IMR-90 (cell line): ENCODE measurements around the gene HYCC2. TPM values are rescaled to one million over a fixed set of nuclear protein-coding genes. Genes with fewer than 3 reads are reported as not detected.
"Not testable (repeated sequence)": the region's sequence is repeated elsewhere in the genome, so short reads cannot be mapped to it uniquely, and the experiment has no call there.

Experiments used
- ATAC-seq: fragments of 200-7000 bp; cut with Tn5 transposase; 2 replicates; pipeline ENCODE4 v1.9.1; 2020; ENCODE audit warnings: low read depth, mild to moderate bottlenecking, moderate library complexity
- BruUV-seq: library from RNA; stranded (reverse); fragments of 400-500 nt; replicated peaks from 2 replicates; lab custom pipeline; 2021; lab: Mats Ljungman, UMichigan
- CTCF ChIA-PET: fragments of 300-600 bp; formaldehyde crosslinking; extraction: SDS; loops from one replicate; lab custom pipeline; 2021; ENCODE audit warnings: antibody characterized with exemption; lab: Yijun Ruan, JAX
- POLR2A ChIA-PET: fragments of 300-600 bp; sonication (Branson Sonifier 250); formaldehyde crosslinking; loops from one replicate; lab custom pipeline; 2022; ENCODE audit warnings: antibody characterized with exemption; ENCODE audit not compliant: unreplicated experiment; lab: Charles Lee
- DNase-seq: peaks from one replicate; pipeline ENCODE4 v3.0.0; 2013
- H2AFZ ChIP-seq: replicated peaks from 2 replicates; pipeline ENCODE3; 2013; ENCODE audit warnings: low read length, mild to moderate bottlenecking; ENCODE audit not compliant: poor library complexity
- H2AK5ac ChIP-seq: 2 replicates; pipeline ENCODE4 v1.6.1; 2013; ENCODE audit warnings: low read depth, low read length, inconsistent platforms
- H2AK9ac ChIP-seq: replicated peaks from 2 replicates; pipeline ENCODE3; 2013; ENCODE audit warnings: mild to moderate bottlenecking, low read depth, low read length, moderate library complexity; ENCODE audit not compliant: poor library complexity
- H2BK120ac ChIP-seq: 2 replicates; pipeline ENCODE4 v1.6.1; 2013; ENCODE audit warnings: low read depth, low read length, inconsistent platforms
- H2BK15ac ChIP-seq: 3 replicates; pipeline ENCODE4 v1.6.1; 2013; ENCODE audit warnings: low read depth, low read length, inconsistent platforms
- H2BK20ac ChIP-seq: 2 replicates; pipeline ENCODE4 v1.6.1; 2013; ENCODE audit warnings: low read depth, mild to moderate bottlenecking, inconsistent platforms, low read length, moderate library complexity
- H2BK5ac ChIP-seq: 2 replicates; pipeline ENCODE4 v1.6.1; 2013; ENCODE audit warnings: mild to moderate bottlenecking, low read depth, low read length, inconsistent platforms; ENCODE audit not compliant: poor library complexity, severe bottlenecking
- H3K14ac ChIP-seq: replicated peaks from 2 replicates; pipeline ENCODE4 v1.6.1; 2013; ENCODE audit warnings: low read depth, low read length, inconsistent platforms
- H3K18ac ChIP-seq: 2 replicates; pipeline ENCODE4 v1.6.1; 2013; ENCODE audit warnings: low read depth, low read length, control low read depth
- H3K23ac ChIP-seq: 2 replicates; pipeline ENCODE4 v1.6.1; 2013; ENCODE audit warnings: low read depth, low read length, inconsistent platforms
- H3K27ac ChIP-seq: 2 replicates; pipeline ENCODE4 v1.5.1; 2013; ENCODE audit warnings: mild to moderate bottlenecking, control low read depth, low read length; ENCODE audit not compliant: insufficient read depth
- H3K27me3 ChIP-seq: 2 replicates; pipeline ENCODE4 v1.6.1; 2013; ENCODE audit warnings: low read length; ENCODE audit not compliant: control insufficient read depth, insufficient read depth
- H3K36me3 ChIP-seq: 2 replicates; pipeline ENCODE4 v1.6.1; 2013; ENCODE audit warnings: low read length, mixed read lengths; ENCODE audit not compliant: control insufficient read depth, insufficient read depth
- H3K4ac ChIP-seq: 2 replicates; pipeline ENCODE4 v1.6.1; 2013; ENCODE audit warnings: low read depth, low read length, inconsistent platforms
- H3K4me1 ChIP-seq: 2 replicates; pipeline ENCODE4 v1.6.1; 2013; ENCODE audit warnings: low read length, mixed read lengths; ENCODE audit not compliant: control insufficient read depth, insufficient read depth
- H3K4me2 ChIP-seq: 2 replicates; pipeline ENCODE4 v1.6.1; 2013; ENCODE audit warnings: low read depth, mild to moderate bottlenecking, control low read depth, low read length, moderate library complexity
- H3K4me3 ChIP-seq: 2 replicates; pipeline ENCODE4 v1.5.1; 2013; ENCODE audit warnings: low read depth, mild to moderate bottlenecking, control low read depth, low read length, moderate library complexity; ENCODE audit not compliant: insufficient read depth
- H3K56ac ChIP-seq: 2 replicates; pipeline ENCODE4 v1.6.1; 2013; ENCODE audit warnings: low read length, inconsistent platforms; ENCODE audit not compliant: insufficient read depth; ENCODE audit errors: extremely low read depth
- H3K79me1 ChIP-seq, 2 experiments: 2 replicates each; pipeline ENCODE4 v1.6.1; 2013; ENCODE audit warnings: low read length in 2 of 2, inconsistent platforms in 1 of 2, low read depth in 1 of 2
- H3K9ac ChIP-seq: 2 replicates; pipeline ENCODE4 v1.6.1; 2013; ENCODE audit warnings: low read depth, low read length, control low read depth
- H3K9me1 ChIP-seq: 2 replicates; pipeline ENCODE4 v1.6.1; 2013; ENCODE audit warnings: low read length, inconsistent platforms; ENCODE audit not compliant: insufficient read depth
- H3K9me3 ChIP-seq: 2 replicates; pipeline ENCODE4 v1.6.1; 2013; ENCODE audit warnings: low read length; ENCODE audit not compliant: control insufficient read depth, insufficient read depth
- H4K20me1 ChIP-seq: 2 replicates; pipeline ENCODE4 v1.6.1; 2013; ENCODE audit warnings: low read length, inconsistent platforms; ENCODE audit not compliant: insufficient read depth
- H4K5ac ChIP-seq: 2 replicates; pipeline ENCODE4 v1.6.1; 2013; ENCODE audit warnings: mild to moderate bottlenecking, low read depth, low read length, control low read depth
- H4K8ac ChIP-seq, 2 experiments: 2 replicates each; pipeline ENCODE4 v1.6.1; 2013; ENCODE audit warnings: low read depth in 2 of 2, low read length in 2 of 2, control low read depth in 1 of 2, inconsistent platforms in 1 of 2
- H4K91ac ChIP-seq: 2 replicates; pipeline ENCODE4 v1.6.1; 2013; ENCODE audit warnings: low read depth, low read length, inconsistent platforms; ENCODE audit not compliant: insufficient read depth
- WGBS, 2 experiments: methylation state at CpG; one replicate each; pipeline versions ENCODE4 v1.1.5 to v1.1.7; 2013; ENCODE audit warnings: missing lambda C conversion rate in 2 of 2; ENCODE audit not compliant: insufficient read length in 1 of 2; ENCODE audit errors: extremely low coverage in 2 of 2; 5-methylcytosine and 5-hydroxymethylcytosine counted together
- dilution Hi-C: fragments of 300-500 bp; cut with HindIII; formaldehyde crosslinking; loops from one replicate; pipeline ENCODE4 v1.14.3; 2018; ENCODE audit warnings: low sequenced_read_pairs; ENCODE audit not compliant: unreplicated experiment
- in situ Hi-C: fragments of 300-500 bp; cut with MboI; formaldehyde crosslinking; loops from 3 replicates; pipeline ENCODE4 v1.14.3; 2019; ENCODE audit warnings: low sequenced_read_pairs, inconsistent platforms, mixed read lengths
- intact Hi-C: fragments of 100-400 bp; cut with micrococcal nuclease; formaldehyde crosslinking; loops from 2 replicates; pipeline ENCODE4 v1.10.0; 2022
- polyA plus RNA-seq, 3 experiments: library from polyadenylated mRNA; depleted of rRNA; stranded (reverse); fragments of >200 nt; gene quantifications; 2 replicates each; pipeline ENCODE4 v1.2.3, GENCODE V29; 2012; ENCODE audit warnings: low replicate concordance in 1 of 3
- total RNA-seq: library from RNA; depleted of rRNA; stranded (reverse); fragments of >200 nt; gene quantifications from 2 replicates; pipeline ENCODE4 v1.2.3, GENCODE V29; 2012

The HYCC2 gene
- total and polyA plus RNA-seq, 2 of the 4 experiments (the other 2 are of a cell fraction): 2.2 to 9.1 TPM

GRCh38 chr2:201038361-201038760 is 33.1 kb downstream of the HYCC2 start:
- H2BK20ac ChIP-seq, H3K36me3 ChIP-seq, H3K18ac ChIP-seq, H3K56ac ChIP-seq, H4K5ac ChIP-seq, H2AK9ac ChIP-seq, BruUV-seq, dilution Hi-C loops, H2AK5ac ChIP-seq, H3K9me1 ChIP-seq, POLR2A ChIA-PET, H3K27ac ChIP-seq, H2BK5ac ChIP-seq, H4K8ac ChIP-seq, ATAC-seq, H4K91ac ChIP-seq, H3K23ac ChIP-seq, H3K14ac ChIP-seq, H3K4ac ChIP-seq, H4K20me1 ChIP-seq, DNase-seq, H3K4me1 ChIP-seq, H3K27me3 ChIP-seq, H2BK15ac ChIP-seq, H2BK120ac ChIP-seq, intact Hi-C loops, H3K9ac ChIP-seq, in situ Hi-C loops, H3K4me2 ChIP-seq, H2AFZ ChIP-seq, CTCF ChIA-PET, H3K4me3 ChIP-seq, H3K9me3 ChIP-seq: not testable (repeated sequence)
- H3K79me1 ChIP-seq: peaks cover 0 to 14% of the 10 kb centered on the region in 2 experiments; a peak in 3 of 4 replicates
- WGBS, 2 experiments: no CpG with 5 or more reads among the region's 4 CpGs

GRCh38 chr2:201034355-201034754 is 37.1 kb downstream of the HYCC2 start:
- WGBS, 2 experiments: no CpG with 5 or more reads among the region's 2 CpGs
- BruUV-seq, H2BK5ac ChIP-seq, H3K4ac ChIP-seq, H2BK120ac ChIP-seq, DNase-seq, H4K91ac ChIP-seq, H2AK5ac ChIP-seq, H2AFZ ChIP-seq, H3K9me3 ChIP-seq, in situ Hi-C loops, H3K4me2 ChIP-seq, CTCF ChIA-PET, H2AK9ac ChIP-seq, H3K36me3 ChIP-seq, POLR2A ChIA-PET, H2BK15ac ChIP-seq, H2BK20ac ChIP-seq, H3K9ac ChIP-seq, H3K27me3 ChIP-seq, H3K27ac ChIP-seq, H4K5ac ChIP-seq, H3K4me3 ChIP-seq, intact Hi-C loops, H3K4me1 ChIP-seq, dilution Hi-C loops, H3K14ac ChIP-seq, H4K20me1 ChIP-seq, H3K18ac ChIP-seq, H3K23ac ChIP-seq, H3K9me1 ChIP-seq, H3K56ac ChIP-seq, H4K8ac ChIP-seq, ATAC-seq: not testable (repeated sequence)
- peaks cover 3 to 15% of the 10 kb centered on the region in 2 experiments; a peak in 3 of 4 replicates for H3K79me1 ChIP-seq
